Astrocyte (in vitro differentiated cells and primary cell): ENCODE results near the gene EPHB2. TPM values are rescaled to one million over a fixed set of nuclear protein-coding genes. Genes with fewer than 3 reads are reported as not detected.
A peak's percentile ranks its signal among the peaks of the same experiment; 100 is the strongest.

ENCODE experiments used
- DNase-seq: peaks from one replicate; pipeline ENCODE4 v3.0.0-alpha.2; 2010; ENCODE audit warnings: low read depth
- FAIRE-seq: peaks from 2 replicates; lab custom pipeline; 2011; peaks lifted over from hg19 to GRCh38; lab: Jason Lieb, UNC
- H2AFZ ChIP-seq: 2 replicates; pipeline ENCODE4 v1.6.0; 2012; ENCODE audit warnings: low read depth, low read length, inconsistent platforms
- H3K27ac ChIP-seq: 2 replicates; pipeline ENCODE4 v1.5.1; 2011; ENCODE audit warnings: low read depth, low read length, inconsistent platforms
- H3K27me3 ChIP-seq: 2 replicates; pipeline ENCODE4 v1.6.0; 2011; ENCODE audit warnings: low read length, inconsistent platforms; ENCODE audit not compliant: insufficient read depth
- H3K36me3 ChIP-seq: 2 replicates; pipeline ENCODE4 v1.5.1; 2011; ENCODE audit warnings: low read length, inconsistent platforms; ENCODE audit not compliant: insufficient read depth
- H3K4me1 ChIP-seq: 2 replicates; pipeline ENCODE4 v1.5.1; 2011; ENCODE audit warnings: low read length, inconsistent platforms; ENCODE audit not compliant: insufficient read depth
- H3K4me2 ChIP-seq: 2 replicates; pipeline ENCODE4 v1.6.0; 2012; ENCODE audit warnings: low read length, inconsistent platforms
- H3K4me3 ChIP-seq: 2 replicates; pipeline ENCODE4 v1.5.1; 2011; ENCODE audit warnings: low read depth, mild to moderate bottlenecking, low read length, inconsistent platforms; ENCODE audit not compliant: insufficient read depth
- H3K79me2 ChIP-seq: 2 replicates; pipeline ENCODE4 v1.6.0; 2012; ENCODE audit warnings: mild to moderate bottlenecking, low read length, inconsistent platforms; ENCODE audit not compliant: insufficient read depth
- H3K9ac ChIP-seq: 2 replicates; pipeline ENCODE4 v1.6.0; 2012; ENCODE audit warnings: mild to moderate bottlenecking, low read length, inconsistent platforms
- H3K9me3 ChIP-seq: 2 replicates; pipeline ENCODE4 v1.5.1; 2012; ENCODE audit warnings: low read depth, mild to moderate bottlenecking, low read length, inconsistent platforms; ENCODE audit not compliant: insufficient read depth
- H4K20me1 ChIP-seq: 2 replicates; pipeline ENCODE4 v1.6.0; 2012; ENCODE audit warnings: low read length, inconsistent platforms; ENCODE audit not compliant: insufficient read depth
- H3K27ac Mint-ChIP-seq: one replicate; pipeline ENCODE4 v1.8.0; 2021; ENCODE audit warnings: mild to moderate bottlenecking, mixed read lengths; ENCODE audit not compliant: unreplicated experiment
- H3K27me3 Mint-ChIP-seq: one replicate; pipeline ENCODE4 v1.8.0; 2021; ENCODE audit warnings: low read depth, mixed read lengths; ENCODE audit not compliant: unreplicated experiment
- H3K36me3 Mint-ChIP-seq: one replicate; pipeline ENCODE4 v1.8.0; 2021; ENCODE audit warnings: low read depth, mixed read lengths; ENCODE audit not compliant: unreplicated experiment
- H3K4me1 Mint-ChIP-seq: one replicate; pipeline ENCODE4 v1.8.0; 2021; ENCODE audit warnings: low read depth, mixed read lengths; ENCODE audit not compliant: unreplicated experiment
- H3K4me3 Mint-ChIP-seq: one replicate; pipeline ENCODE4 v1.8.0; 2021; ENCODE audit warnings: mild to moderate bottlenecking, moderate library complexity, mixed read lengths; ENCODE audit not compliant: unreplicated experiment
- H3K9me3 Mint-ChIP-seq: one replicate; pipeline ENCODE4 v1.8.0; 2021; ENCODE audit warnings: mild to moderate bottlenecking, mixed read lengths; ENCODE audit not compliant: unreplicated experiment
- EZH2 ChIP-seq: IDR thresholded peaks from 2 replicates; pipeline ENCODE4 v1.6.1; 2012; ENCODE audit warnings: mild to moderate bottlenecking, low read length, inconsistent platforms; ENCODE audit not compliant: insufficient read depth
- total RNA-seq: library from RNA; stranded (reverse); gene quantifications from 2 replicates; pipeline ENCODE4 v1.2.1, GENCODE V29; 2021
- TF ChIP-seq, protein P1 (sequence below): IDR thresholded peaks from 2 replicates; pipeline ENCODE4 v1.5.1; 2011; ENCODE audit warnings: low read depth, mild to moderate bottlenecking, inconsistent platforms, low read length, moderate library complexity; ENCODE audit not compliant: insufficient read depth

EPHB2 gene
- total RNA-seq, 1 donor from 2014 or later, result 8.4 TPM

DNA sequence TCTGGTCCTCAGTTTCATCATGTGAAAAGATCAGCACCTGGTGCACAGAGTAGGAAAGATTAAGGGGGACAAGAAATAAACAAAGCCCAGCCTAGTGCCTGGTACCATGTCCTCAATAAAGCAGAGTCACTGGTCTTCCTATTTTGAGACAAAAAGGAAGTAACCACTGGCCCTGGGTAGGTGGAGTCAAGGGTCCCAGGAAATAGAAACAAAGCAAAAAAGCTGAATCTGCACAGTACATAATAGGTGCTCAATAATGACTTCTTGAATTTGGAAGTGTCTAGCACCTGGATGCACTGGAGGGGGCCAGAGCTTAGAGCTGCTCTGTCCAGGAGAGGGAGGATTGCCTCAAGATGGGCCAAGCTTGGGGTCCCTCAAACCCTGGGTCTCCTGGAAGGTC, 1.9 kb upstream of the EPHB2 start:
- Histone ChIP-seq H3K79me2 (peaks cover 25% of the 10 kb centered on the region), H3K4me2 (no peak overlapping the region), H3K9ac (no peak overlapping the region), H3K9me3 (no peaks in the 10 kb centered on the region), H2AFZ (no peak overlapping the region), H3K4me1 (peaks cover 22% of the 10 kb centered on the region), H3K36me3 (no peaks in the 10 kb centered on the region), H3K4me3 (no peak overlapping the region), H3K27ac (no peak overlapping the region), H3K27me3 (no peaks in the 10 kb centered on the region), H4K20me1 (peaks cover 22% of the 10 kb centered on the region)
- DNase-seq (no peak), FAIRE-seq (no peak)
- Mint-ChIP-seq H3K27me3 (peaks cover 50% of the 10 kb centered on the region), H3K27ac (no peak overlapping the region), H3K4me3 (no peak overlapping the region), H3K4me1 (no peaks in the 10 kb centered on the region), H3K36me3 (no peaks in the 10 kb centered on the region), H3K9me3 (no peaks in the 10 kb centered on the region)
- no peak for TF ChIP-seq EZH2
- TF ChIP-seq, protein P1, sequence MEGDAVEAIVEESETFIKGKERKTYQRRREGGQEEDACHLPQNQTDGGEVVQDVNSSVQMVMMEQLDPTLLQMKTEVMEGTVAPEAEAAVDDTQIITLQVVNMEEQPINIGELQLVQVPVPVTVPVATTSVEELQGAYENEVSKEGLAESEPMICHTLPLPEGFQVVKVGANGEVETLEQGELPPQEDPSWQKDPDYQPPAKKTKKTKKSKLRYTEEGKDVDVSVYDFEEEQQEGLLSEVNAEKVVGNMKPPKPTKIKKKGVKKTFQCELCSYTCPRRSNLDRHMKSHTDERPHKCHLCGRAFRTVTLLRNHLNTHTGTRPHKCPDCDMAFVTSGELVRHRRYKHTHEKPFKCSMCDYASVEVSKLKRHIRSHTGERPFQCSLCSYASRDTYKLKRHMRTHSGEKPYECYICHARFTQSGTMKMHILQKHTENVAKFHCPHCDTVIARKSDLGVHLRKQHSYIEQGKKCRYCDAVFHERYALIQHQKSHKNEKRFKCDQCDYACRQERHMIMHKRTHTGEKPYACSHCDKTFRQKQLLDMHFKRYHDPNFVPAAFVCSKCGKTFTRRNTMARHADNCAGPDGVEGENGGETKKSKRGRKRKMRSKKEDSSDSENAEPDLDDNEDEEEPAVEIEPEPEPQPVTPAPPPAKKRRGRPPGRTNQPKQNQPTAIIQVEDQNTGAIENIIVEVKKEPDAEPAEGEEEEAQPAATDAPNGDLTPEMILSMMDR, result no peak

DNA sequence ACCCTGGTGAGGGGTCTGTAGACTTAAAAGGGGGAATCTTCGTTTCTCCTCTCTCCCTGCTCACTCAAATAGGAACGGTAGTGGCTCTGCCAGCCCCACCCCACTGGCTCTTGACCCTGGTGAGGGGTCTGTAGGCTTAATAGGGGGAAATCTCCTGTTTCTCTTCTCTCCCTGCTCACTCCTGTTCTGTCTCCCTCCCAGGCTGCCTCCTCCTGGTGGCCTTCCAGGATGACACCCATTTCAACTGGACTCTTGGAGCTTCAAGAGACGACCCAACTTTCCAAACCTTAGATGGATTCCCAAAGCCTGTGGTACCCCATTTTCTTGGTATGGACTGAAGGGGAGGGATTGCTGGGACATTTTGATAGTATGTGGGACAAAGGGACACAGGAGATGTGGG, 1.4 kb upstream of the EPHB2 start:
- no peak for FAIRE-seq
- Histone ChIP-seq H4K20me1 (peaks cover 26% of the 10 kb centered on the region), H3K4me2 (no peak overlapping the region), H3K9ac (no peak overlapping the region), H3K4me1 (peaks cover 22% of the 10 kb centered on the region), H3K79me2 (peaks cover 29% of the 10 kb centered on the region), H3K27ac (no peak overlapping the region), H3K27me3 (no peaks in the 10 kb centered on the region), H3K4me3 (no peak overlapping the region), H3K36me3 (no peaks in the 10 kb centered on the region), H3K9me3 (no peaks in the 10 kb centered on the region), H2AFZ (no peak overlapping the region)
- DNase-seq, result no peak
- no peaks in the 10 kb centered on the region for H3K4me1 Mint-ChIP-seq
- no peak overlapping the region for H3K27ac Mint-ChIP-seq
- TF ChIP-seq, protein P1, result peak; percentile 26
- no peak for TF ChIP-seq EZH2
- H3K36me3 Mint-ChIP-seq, result no peaks in the 10 kb centered on the region
- no peaks in the 10 kb centered on the region for H3K9me3 Mint-ChIP-seq
- H3K4me3 Mint-ChIP-seq, result peak overlapping the region; percentile 79
- H3K27me3 Mint-ChIP-seq, result peaks cover 54% of the 10 kb centered on the region

DNA sequence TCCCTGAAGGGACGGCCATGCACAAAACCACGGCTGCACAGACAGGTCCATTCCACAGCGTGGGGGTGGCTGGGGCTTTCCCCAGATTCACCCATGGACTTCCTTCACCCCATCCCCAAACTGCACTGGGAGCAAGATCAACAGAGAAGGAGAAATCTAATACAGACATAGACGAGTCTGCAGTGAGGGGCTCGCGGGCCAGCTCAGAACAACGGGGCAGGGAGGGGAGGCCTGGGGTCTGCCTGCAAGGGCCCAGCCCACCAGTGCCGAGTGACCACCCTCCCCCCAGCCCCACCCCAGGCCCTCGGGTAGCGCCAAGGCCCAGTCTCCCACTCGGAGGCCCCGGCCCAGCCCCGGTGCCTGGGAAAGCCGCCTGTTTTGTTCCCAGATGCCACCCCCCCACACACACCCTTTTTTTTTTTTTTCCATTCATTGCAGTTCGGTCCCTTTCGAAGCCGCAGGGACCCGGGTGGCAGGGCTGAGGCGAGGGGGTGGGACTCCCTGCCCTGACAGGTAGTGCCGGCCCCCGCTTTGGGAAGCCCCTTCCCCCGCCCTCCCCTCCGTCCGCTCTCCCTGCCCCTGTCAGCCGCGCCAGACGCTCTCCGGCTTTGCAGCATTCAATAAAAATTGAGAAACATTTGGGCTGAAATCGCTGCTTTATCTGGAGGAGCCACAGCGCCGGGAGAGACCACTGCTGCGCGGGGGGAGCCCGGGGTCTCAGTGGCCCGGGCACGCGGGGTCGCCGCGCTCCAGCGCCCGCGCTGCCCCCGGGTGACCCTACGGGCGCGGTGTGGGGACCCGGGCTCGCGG, 543 bp upstream of the EPHB2 start:
- H3K79me2 ChIP-seq, result peaks cover 38% of the 10 kb centered on the region
- H3K4me3 ChIP-seq, result peak overlapping the region; percentile 39
- no peaks in the 10 kb centered on the region for H3K4me1 Mint-ChIP-seq
- peaks cover 63% of the 10 kb centered on the region for H3K27me3 Mint-ChIP-seq
- no peak overlapping the region for H3K27ac Mint-ChIP-seq
- H3K4me3 Mint-ChIP-seq, result peak overlapping the region; percentile 79
- no peaks in the 10 kb centered on the region for H3K36me3 Mint-ChIP-seq
- peak overlapping the region; percentile 90 for H3K4me2 ChIP-seq
- DNase-seq (peak; percentile 46), FAIRE-seq (no peak)
- no peaks in the 10 kb centered on the region for H3K36me3 ChIP-seq
- H3K9me3 Mint-ChIP-seq, result no peaks in the 10 kb centered on the region
- H3K9me3 ChIP-seq, result no peaks in the 10 kb centered on the region
- H3K27ac ChIP-seq, result peak overlapping the region; percentile 63
- peak overlapping the region; percentile 76 for H3K9ac ChIP-seq
- no peaks in the 10 kb centered on the region for H3K27me3 ChIP-seq
- H3K4me1 ChIP-seq, result peaks cover 18% of the 10 kb centered on the region
- H4K20me1 ChIP-seq, result peaks cover 35% of the 10 kb centered on the region
- H2AFZ ChIP-seq, result peak overlapping the region; percentile 34
- TF ChIP-seq, protein P1, result no peak
- TF ChIP-seq EZH2, result no peak
